HG03045 (cell line): ENCODE measurements around the gene SDK1.

Experiments
- ATAC-seq: cut with Tn5 transposase; IDR thresholded peaks from one replicate; pipeline ENCODE4 v1.9.1; 2021; ENCODE audit warnings: mild to moderate bottlenecking, moderate library complexity; ENCODE audit not compliant: unreplicated experiment

The SDK1 gene

DNA sequence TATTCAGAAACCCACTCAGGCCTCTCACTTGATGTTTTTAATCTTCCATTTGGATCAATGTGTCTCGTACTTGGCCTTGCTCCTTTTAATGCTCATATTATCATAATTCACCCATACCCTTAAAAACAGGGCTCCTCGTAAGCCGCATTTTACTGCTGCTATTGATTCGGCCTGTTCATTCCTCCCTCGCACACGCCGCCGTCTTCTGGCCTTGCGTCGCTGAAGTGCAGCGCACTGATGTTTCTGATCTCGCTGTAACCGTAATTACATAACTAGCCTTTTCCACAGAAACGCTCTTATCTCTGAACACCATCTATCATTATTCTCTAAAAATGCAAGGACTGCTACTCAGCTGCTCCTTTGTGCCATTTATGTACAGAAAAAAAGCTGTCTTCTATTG lies 836.5 kb downstream of the SDK1 start:
- no peak for ATAC-seq

GRCh38 chr7:4138866-4139265 lies 837.8 kb downstream of the SDK1 start:
- ATAC-seq: no peak

- ATAC-seq: no peak
Measured at GRCh38 chr7:4139656-4140625, 838.9 kb downstream of the SDK1 start.

DNA sequence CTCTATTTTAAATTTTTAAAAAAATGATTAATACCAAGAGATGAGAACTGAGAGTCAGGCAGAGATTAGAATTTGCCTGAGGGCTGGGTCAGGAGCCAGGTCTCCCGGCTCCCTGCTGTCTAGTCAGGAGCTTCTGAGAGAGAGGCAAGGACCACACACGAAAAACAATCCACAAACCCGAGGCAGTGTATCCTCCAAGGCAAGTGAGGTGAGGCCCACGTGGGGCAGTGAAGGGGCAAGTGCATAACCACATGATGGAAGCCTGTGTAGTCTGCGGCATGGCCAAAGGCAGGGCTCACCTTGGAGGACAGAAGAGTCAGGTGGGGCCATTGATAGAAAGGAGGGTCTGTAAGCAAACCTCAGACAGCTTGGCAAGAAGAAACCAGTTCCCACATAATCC lies 839.9 kb downstream of the SDK1 start:
- ATAC-seq: no peak

- ATAC-seq: no peak
Measured at GRCh38 chr7:4143006-4143405, 842.0 kb downstream of the SDK1 start.

- ATAC-seq: no peak
Measured at GRCh38 chr7:4143511-4144171, 842.6 kb downstream of the SDK1 start.

- ATAC-seq: no peak
Measured at GRCh38 chr7:4144172-4144701, 843.2 kb downstream of the SDK1 start.

DNA sequence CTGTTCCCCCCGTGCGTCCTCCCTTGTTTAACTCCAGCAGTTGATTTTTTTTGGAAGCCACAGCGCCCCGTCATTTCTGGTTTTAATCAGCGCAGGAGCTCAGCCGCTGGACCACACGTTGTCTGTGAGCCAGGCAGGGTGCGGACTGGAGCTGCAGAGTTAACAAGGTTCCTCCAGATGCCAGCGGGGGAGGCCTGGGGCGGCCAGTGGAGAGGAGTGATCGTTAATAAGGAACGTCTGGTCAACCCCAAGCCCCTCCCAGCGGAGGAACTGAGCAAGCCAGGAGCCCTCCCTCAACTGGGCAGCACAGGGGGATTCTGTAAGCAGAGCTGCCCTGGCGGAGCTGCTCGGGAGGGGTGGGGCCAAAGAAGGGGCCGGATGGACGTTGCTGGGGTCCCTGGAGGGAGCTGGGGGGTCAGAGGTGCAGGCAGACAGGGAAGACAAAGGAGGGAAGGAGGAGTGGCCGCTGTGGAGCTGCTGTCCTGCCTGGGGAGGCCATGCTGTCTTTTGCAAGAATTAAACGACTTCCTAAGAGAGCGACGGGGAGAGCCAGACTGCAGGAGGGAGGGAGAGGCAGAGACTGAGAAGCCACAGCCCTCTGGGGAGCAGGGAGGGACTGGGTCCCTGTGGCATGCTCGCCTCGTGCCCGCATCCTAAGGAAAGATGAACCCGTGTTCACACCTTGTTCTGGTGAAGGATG lies 843.9 kb downstream of the SDK1 start:
- ATAC-seq: no peak

DNA sequence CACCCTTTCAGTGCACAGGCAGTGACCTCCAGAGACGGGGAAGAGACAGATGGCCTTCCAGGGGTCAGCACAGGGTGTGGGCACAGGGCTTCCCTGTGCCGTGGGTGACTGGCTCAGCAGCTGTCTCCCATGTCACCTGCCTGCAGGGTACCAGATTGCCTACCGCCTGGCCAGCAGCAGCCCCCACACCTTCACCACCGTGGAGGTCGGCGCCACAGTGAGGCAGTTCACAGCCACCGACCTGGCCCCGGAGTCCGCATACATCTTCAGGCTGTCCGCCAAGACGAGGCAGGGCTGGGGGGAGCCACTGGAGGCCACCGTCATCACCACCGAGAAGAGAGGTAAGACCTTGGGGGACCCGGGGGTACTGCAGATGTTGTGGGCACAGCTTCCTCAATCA lies 844.5 kb downstream of the SDK1 start:
- no peak for ATAC-seq

- no peak for ATAC-seq
Measured at GRCh38 chr7:4147926-4148620, 847.0 kb downstream of the SDK1 start.

DNA sequence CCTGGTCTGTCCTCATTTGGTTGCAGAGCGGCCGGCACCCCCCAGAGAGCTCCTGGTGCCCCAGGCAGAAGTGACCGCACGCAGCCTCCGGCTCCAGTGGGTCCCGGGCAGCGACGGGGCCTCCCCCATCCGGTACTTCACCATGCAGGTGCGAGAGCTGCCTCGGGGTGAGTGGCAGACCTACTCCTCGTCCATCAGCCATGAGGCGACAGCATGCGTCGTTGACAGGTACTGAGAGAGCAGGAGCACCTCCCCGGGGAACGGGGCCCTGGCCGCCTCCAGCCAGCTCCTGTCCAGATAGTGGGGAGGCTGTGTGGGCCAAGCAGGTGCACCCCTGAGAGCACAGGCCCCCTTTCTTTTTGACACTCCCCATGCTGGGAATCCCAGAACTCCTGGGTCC lies 848.2 kb downstream of the SDK1 start:
- no peak for ATAC-seq

GRCh38 chr7:4149645-4150044 lies 848.6 kb downstream of the SDK1 start:
- no peak for ATAC-seq

- no peak for ATAC-seq
Measured at GRCh38 chr7:4150731-4151130, 849.7 kb downstream of the SDK1 start.

DNA sequence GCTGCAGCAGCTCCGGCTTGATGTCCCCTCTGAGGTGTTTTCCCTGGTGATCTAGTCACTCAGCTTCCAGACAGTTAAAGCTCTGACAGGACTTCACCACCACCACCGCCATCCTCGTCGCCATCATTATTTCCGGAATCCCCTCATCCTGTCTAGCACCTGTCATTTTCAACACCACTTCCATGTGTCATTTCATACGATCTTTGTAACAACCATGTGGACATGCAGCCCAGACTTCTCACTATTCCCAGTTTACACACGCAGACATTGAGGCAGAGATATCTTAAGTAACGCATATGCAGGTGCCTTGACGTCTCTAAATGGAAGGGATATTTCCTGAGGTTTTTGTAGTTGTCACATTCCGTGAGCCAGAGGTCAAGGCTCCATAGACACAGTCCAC lies 850.5 kb downstream of the SDK1 start:
- ATAC-seq: no peak

GRCh38 chr7:4151926-4152549 lies 851.0 kb downstream of the SDK1 start:
- ATAC-seq: no peak

GRCh38 chr7:4154882-4155535 lies 854.0 kb downstream of the SDK1 start:
- ATAC-seq: no peak

DNA sequence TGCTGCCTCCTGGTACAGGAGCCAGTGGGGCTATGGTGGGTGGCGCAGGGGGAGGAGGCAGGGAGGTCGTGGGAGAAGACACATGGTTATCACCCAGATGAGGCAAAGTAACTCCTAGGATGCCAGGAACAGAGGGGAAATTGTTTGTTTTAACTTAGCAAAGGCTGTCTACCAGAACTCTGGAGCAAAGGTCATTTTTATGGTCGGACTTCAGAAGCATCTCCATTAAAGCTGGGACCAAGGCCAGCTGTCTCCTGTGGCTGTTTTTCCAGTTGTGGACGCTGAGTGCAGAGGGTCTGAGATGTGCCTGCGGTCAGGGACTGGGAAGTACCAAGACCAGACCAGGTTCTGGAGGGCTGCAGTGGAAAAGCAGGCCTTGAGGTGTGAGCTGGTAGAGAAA lies 855.1 kb downstream of the SDK1 start:
- no peak for ATAC-seq

GRCh38 chr7:4157651-4158050 lies 856.6 kb downstream of the SDK1 start:
- ATAC-seq: no peak

GRCh38 chr7:4158441-4159153 lies 857.5 kb downstream of the SDK1 start:
- no peak for ATAC-seq
